ENCODE data around the gene ATP13A3. TPM values are rescaled to one million over a fixed set of nuclear protein-coding genes. Genes with fewer than 3 reads are reported as not detected.

The ATP13A3 gene
- total and polyA plus RNA-seq, 9 of the 15 experiments (the other 6 are each of a cell fraction or from before 2014, with no cell fraction given), result 16.6 to 135 (median 86.6) TPM

- DNase-seq (ENCODE audit: extremely low read depth in 1 of 4, low spot score in 3 of 4) (no peak), ATAC-seq (no peak), FAIRE-seq (no peak)
- no peak overlapping the region for H3K4me3 ChIP-seq
- TF ChIP-seq ZNF584 (CRISPR knock-in tag; IDR thresholded peaks at IDR 0.05; ENCODE audit: low read depth) (no peak), XRCC3 (IDR thresholded peaks at IDR 0.05) (no peak), POLR2B (IDR thresholded peaks at IDR 0.05; ENCODE audit: low read depth, partially characterized antibody) (no peak), ZNF764 (CRISPR knock-in tag; IDR thresholded peaks at IDR 0.05; ENCODE audit: low read depth) (no peak), SIN3A (IDR thresholded peaks at IDR 0.05; ENCODE audit: borderline replicate concordance in 2 of 2, control insufficient read depth in 1 of 2, low read depth in 2 of 2, low read length in 2 of 2) (no peak), SOX6 (IDR thresholded peaks at IDR 0.05) (no peak), MTA3 (IDR thresholded peaks at IDR 0.05; ENCODE audit: borderline replicate concordance) (no peak), JUND (IDR thresholded peaks at IDR 0.05; ENCODE audit: borderline replicate concordance, low read depth, low read length) (no peak), JUND (tag; IDR thresholded peaks at IDR 0.05; ENCODE audit: borderline replicate concordance, low read depth, low read length) (no peak), U2AF1 (optimal IDR thresholded peaks at IDR 0.05; ENCODE audit: low read depth, low read length) (no peak)
- TF ChIP-seq, protein P1, sequence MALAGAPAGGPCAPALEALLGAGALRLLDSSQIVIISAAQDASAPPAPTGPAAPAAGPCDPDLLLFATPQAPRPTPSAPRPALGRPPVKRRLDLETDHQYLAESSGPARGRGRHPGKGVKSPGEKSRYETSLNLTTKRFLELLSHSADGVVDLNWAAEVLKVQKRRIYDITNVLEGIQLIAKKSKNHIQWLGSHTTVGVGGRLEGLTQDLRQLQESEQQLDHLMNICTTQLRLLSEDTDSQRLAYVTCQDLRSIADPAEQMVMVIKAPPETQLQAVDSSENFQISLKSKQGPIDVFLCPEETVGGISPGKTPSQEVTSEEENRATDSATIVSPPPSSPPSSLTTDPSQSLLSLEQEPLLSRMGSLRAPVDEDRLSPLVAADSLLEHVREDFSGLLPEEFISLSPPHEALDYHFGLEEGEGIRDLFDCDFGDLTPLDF (CRISPR knock-in tag; IDR thresholded peaks at IDR 0.05), result no peak
- TF ChIP-seq, protein P2, sequence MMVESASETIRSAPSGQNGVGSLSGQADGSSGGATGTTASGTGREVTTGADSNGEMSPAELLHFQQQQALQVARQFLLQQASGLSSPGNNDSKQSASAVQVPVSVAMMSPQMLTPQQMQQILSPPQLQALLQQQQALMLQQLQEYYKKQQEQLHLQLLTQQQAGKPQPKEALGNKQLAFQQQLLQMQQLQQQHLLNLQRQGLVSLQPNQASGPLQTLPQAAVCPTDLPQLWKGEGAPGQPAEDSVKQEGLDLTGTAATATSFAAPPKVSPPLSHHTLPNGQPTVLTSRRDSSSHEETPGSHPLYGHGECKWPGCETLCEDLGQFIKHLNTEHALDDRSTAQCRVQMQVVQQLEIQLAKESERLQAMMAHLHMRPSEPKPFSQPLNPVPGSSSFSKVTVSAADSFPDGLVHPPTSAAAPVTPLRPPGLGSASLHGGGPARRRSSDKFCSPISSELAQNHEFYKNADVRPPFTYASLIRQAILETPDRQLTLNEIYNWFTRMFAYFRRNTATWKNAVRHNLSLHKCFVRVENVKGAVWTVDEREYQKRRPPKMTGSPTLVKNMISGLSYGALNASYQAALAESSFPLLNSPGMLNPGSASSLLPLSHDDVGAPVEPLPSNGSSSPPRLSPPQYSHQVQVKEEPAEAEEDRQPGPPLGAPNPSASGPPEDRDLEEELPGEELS (CRISPR knock-in tag; IDR thresholded peaks at IDR 0.05; ENCODE audit: borderline replicate concordance), result no peak
- H3K4me2 ChIP-seq (ENCODE audit: insufficient read depth, low read length), result no peak overlapping the region
- no peaks in the 10 kb centered on the region for H3K27me3 ChIP-seq (ENCODE audit: control insufficient read depth in 2 of 2, insufficient read depth in 2 of 2, low read length in 2 of 2)
- H3K27ac ChIP-seq (ENCODE audit: extremely low read depth, low read depth, low read length), result no peak overlapping the region
- BruUV-seq (replicated peaks), result no TSS peak
- H4K20me1 ChIP-seq (replicated peaks; ENCODE audit: control insufficient read depth, insufficient read depth, low read length), result no peaks in the 10 kb centered on the region
- H3K9me1 ChIP-seq (ENCODE audit: control insufficient read depth, insufficient read depth, low read length), result no peaks in the 10 kb centered on the region
- H2AFZ ChIP-seq (ENCODE audit: low read depth, low read length), result no peak overlapping the region
- intact Hi-C loops (cut with micrococcal nuclease) (no loop called here), in situ Hi-C loops (cut with MboI) (no loop called here)
- CTCF ChIA-PET (ENCODE audit: low intra/inter-chr PET ratio), result no interaction called here
- H3K4me1 ChIP-seq (replicated peaks in 1 of 2; ENCODE audit: control insufficient read depth in 2 of 2, insufficient read depth in 2 of 2, low read length in 2 of 2), result no peaks in the 10 kb centered on the region
- POLR2A ChIA-PET, result no interaction called here
- H3K9me3 ChIP-seq (replicated peaks; ENCODE audit: control insufficient read depth, insufficient read depth, low read depth, low read length), result no peaks in the 10 kb centered on the region
- H3K79me2 ChIP-seq (ENCODE audit: control insufficient read depth, insufficient read depth, low read length), result no peaks in the 10 kb centered on the region
- H3K36me3 ChIP-seq (ENCODE audit: control insufficient read depth, insufficient read depth, low read length), result peaks cover 52% of the 10 kb centered on the region
- WGBS (ENCODE audit: insufficient coverage, low coverage, missing lambda C conversion rate), result 96% methylated on average over 2 of the region's 2 CpGs
- no peak overlapping the region for H3K9ac ChIP-seq (ENCODE audit: insufficient read depth in 1 of 2, low read depth in 2 of 2, low read length in 2 of 2)
Observed at GRCh38 chr3:194418671-194419070, 68.1 kb downstream of the ATP13A3 start.
